LHCN-M2 (cell line): Measurements from ENCODE around the gene HOXC6. TPM values are rescaled to one million over a fixed set of nuclear protein-coding genes. Genes with fewer than 3 reads are reported as not detected.

Experiments
- DNase-seq: peaks from one replicate; pipeline ENCODE4 v3.0.0-alpha.2; 2012; ENCODE audit warnings: low read depth
- total RNA-seq: library from RNA; depleted of rRNA; stranded (reverse); fragments of >200 nt; gene quantifications from 2 replicates; pipeline ENCODE4 v1.2.3, GENCODE V29; 2014

Gene HOXC6
- total RNA-seq, 1 experiment from 2014 or later = 5.3 TPM

DNA sequence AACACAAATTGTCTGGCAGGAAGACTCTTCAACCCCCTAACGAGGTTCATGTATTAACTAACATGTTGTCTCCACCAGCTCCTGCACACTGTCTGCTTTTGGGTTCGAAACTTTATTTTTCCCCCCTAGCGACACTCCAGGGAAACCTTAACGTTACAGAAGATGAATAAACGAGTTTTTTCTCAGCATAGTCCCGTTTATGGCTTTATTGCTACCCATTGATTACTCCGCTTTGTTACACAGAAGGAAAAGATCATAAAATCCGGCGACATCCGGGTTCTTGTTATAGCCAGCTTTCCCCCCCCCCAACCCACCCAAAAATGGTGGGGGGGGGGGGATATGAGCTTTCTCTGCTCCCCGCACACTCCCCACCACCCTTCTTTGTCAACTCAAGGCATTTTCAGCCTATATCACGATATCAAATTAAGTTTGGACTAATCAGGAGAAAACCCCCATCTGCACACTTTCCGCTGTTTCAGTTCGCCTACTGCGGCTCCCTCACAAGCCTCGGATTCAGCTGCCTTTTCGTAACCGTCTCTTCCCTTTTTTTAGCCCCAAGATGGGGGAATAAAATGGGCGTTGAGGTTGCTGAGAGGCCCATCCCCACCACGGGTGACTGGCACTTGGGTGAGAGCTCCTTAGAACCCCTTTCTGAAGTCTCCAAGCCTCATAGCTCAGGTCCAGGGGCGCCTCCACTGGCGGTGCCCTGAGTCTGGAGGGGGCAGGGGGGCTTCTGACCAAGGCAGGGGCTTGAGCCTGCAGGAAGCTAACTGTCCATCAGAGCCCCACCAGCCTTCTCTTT lies 1.4 kb upstream of the HOXC6 start:
- DNase-seq = no peak

DNA sequence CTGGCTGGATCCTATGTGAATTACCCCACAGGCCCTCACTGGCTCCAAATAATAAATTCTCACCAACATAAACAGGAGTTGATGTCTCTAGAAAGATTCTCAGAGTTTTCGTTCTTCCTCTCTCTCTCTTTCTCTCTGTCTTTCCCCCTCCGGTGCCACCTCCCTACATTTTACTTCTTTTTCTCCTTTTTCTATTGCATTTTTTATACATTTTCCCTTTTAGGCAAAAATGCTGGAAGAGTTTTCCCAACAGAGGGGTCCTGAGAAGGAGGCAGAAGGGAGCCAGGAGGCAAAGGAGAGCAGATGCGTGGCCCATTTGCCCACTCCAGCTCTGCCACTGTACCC lies 826 bp upstream of the HOXC6 start:
- no peak for DNase-seq

DNA sequence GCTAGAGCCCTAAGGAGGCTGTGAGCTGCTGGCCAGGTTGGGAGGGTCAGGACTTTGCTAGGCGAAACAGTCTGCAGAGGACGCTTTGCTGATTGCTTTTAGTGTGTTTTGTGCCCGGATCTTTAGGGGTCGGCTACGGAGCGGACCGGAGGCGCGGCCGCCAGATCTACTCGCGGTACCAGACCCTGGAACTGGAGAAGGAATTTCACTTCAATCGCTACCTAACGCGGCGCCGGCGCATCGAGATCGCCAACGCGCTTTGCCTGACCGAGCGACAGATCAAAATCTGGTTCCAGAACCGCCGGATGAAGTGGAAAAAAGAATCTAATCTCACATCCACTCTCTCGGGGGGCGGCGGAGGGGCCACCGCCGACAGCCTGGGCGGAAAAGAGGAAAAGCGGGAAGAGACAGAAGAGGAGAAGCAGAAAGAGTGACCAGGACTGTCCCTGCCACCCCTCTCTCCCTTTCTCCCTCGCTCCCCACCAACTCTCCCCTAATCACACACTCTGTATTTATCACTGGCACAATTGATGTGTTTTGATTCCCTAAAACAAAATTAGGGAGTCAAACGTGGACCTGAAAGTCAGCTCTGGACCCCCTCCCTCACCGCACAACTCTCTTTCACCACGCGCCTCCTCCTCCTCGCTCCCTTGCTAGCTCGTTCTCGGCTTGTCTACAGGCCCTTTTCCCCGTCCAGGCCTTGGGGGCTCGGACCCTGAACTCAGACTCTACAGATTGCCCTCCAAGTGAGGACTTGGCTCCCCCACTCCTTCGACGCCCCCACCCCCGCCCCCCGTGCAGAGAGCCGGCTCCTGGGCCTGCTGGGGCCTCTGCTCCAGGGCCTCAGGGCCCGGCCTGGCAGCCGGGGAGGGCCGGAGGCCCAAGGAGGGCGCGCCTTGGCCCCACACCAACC lies 1.5 kb downstream of the HOXC6 start:
- no peak for DNase-seq

DNA sequence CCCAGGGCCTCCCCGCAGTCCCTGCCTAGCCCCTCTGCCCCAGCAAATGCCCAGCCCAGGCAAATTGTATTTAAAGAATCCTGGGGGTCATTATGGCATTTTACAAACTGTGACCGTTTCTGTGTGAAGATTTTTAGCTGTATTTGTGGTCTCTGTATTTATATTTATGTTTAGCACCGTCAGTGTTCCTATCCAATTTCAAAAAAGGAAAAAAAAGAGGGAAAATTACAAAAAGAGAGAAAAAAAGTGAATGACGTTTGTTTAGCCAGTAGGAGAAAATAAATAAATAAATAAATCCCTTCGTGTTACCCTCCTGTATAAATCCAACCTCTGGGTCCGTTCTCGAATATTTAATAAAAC lies 2.2 kb downstream of the HOXC6 start:
- no peak for DNase-seq

DNA sequence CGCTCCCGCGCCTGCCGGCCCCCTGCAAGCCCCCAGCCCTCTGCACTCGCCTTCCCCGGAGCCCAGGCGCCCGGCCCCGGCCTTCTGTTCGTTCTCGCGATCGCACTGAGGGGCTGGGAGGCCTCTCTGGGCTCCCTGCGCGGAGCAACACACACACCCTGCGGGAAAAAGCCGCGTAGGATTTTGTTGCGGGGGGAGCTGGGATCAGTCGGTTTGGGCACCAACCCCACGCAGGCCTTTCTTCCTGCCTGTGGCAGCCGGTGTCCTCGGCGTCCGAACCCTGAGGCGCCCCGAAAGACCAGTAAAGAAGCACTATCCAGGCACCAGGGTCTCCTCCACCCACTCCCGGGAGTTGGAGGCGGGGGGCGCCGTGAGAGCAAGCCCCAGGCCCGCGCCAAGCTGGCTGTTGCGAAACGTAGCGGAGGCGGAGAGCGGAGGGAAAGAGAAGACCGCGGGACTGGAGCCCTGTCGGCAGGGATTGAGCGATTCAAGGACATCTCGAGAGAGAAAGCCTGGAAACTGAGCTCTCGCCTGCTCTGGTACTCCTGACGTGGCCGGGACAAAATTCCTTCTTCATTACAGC lies 2.7 kb downstream of the HOXC6 start:
- no peak for DNase-seq

DNA sequence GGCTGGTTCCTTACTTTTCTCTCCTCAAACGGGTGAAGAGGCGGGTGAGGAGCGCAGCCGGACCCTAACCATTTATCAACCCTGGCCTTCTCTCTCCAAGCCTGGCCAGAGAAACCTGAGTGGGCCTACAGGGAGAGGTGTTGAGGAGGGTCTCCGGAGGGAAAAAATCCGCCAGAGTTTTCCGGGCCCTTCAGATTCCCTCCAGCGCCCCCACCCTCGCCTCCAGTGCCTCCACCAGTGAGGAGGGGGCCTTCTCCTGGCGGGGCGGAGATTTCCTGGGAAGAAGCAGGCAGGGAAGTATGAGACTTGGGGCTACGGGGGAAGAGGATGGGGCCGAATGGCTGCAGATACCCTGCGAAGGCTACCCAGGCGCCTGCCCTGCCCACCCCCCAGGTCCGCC lies 3.2 kb downstream of the HOXC6 start:
- DNase-seq = no peak

DNA sequence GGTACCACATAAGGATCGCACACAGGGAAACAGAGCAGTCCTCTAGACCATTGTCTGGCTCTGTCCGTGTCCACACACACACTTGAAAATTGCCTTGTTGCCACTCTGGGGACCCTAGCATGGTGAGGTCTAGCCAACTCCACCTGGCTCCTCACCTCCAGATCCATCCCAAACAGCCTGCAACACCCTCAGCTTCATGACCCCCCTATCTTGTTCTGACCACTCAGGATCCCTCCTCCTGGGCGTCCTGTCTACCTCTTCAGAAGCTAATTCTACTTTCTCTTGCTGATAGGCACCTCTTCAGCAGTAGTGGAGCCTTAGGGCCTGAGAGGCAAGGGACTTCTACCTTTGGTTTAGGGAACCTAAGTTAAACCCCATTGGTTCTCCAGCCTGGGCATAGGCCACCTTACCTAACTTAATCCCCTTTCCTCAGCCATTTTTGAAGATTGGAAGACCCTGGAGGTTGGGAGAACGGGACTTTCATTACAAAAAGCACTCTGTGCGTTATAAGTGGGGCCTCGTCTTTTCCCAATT lies 3.9 kb downstream of the HOXC6 start:
- DNase-seq = no peak

DNA sequence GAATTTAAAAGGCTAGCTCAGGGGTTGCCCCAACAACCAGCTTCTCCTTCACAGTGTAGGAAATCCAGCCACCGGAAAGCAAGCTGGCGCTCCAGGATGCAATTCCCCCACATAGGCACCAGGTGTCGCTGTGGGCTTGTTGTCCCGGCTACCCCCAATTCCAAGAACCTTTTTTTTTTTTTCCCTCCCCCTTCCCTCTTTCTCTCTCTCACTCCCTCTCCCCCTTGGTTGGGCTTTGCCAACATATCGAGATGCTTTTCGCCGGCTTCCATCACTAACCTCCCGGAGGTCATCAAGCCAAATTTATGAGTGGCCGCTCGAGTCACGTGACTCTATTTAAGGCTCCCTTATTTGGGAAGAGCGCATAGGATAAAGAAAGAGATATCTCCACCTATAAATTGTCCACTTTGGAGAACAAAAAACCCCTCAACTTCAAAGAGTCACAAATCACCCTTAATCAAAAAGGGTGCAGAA lies 4.4 kb downstream of the HOXC6 start, which contains the start of gene HOXC5:
Gene HOXC5, plus strand, starts transcription at position 424 of the 474 bp plus-strand sequence. CDS start 73 bp downstream, outside the sequence.
- DNase-seq = peak; percentile 91

DNA sequence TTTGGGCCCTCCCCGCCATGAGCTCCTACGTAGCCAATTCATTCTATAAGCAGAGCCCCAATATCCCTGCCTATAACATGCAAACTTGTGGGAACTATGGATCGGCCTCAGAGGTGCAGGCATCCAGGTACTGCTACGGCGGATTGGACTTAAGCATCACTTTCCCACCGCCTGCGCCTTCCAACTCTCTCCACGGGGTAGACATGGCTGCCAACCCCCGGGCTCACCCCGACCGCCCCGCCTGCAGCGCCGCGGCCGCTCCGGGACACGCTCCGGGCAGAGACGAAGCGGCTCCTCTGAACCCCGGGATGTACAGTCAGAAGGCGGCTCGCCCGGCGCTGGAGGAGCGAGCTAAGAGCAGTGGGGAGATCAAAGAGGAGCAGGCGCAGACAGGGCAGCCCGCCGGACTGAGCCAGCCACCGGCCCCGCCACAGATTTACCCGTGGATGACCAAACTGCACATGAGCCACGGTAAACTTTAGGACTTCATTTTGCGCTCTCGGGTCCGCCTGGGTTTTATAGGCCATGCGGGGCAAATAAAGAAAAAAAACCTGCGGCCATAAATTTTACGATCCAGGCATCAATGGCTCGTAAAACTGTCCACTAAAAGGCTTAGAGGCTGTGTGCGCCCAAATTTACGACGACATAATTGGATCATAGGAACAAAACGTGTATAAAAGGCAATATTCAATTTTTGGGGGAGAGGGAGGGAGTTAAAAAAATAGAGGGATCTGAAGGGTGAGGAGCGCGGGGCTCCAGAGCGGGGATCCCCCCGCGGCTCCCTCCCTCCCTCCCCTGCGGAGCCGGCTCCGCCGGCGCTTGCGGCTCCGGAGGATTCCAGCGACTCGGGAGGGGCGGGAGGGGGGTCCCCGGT lies 5.1 kb downstream of the HOXC6 start:
- peak; percentile 63 for DNase-seq

DNA sequence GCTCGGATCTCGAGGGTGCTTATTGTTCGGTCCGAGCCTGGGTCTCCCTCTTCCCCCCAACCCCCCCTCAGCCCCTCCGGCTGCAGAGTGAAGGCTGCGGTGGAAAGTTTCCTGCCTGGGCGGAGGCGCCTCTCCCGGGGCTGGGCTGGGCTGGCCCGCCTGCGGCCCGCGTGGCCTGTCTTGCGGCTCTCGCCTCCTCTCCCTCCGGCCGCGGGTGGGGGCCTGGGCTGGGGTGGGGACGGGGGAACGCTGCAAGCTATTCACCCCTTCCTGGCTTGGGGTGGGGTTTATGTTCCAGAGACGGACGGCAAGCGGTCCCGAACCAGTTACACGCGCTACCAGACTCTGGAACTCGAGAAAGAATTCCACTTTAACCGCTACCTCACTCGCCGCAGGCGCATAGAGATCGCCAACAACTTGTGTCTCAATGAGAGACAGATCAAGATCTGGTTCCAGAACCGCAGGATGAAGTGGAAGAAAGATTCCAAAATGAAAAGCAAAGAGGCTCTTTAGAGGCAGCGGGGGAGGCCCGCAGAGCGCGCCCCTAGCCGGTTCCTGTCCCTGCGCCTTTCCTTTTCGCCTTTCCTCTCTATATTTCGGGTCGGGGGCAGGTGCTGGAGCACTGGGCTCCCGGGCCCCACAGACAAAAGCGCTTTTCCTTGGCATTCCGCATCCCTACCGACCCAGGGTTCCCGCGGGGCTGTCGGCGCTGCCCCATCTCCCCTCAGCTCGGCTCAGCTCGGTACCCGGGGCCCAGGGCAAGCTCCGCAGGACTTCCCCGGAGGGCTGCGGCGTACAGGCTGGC lies 5.9 kb downstream of the HOXC6 start:
- DNase-seq = no peak

DNA sequence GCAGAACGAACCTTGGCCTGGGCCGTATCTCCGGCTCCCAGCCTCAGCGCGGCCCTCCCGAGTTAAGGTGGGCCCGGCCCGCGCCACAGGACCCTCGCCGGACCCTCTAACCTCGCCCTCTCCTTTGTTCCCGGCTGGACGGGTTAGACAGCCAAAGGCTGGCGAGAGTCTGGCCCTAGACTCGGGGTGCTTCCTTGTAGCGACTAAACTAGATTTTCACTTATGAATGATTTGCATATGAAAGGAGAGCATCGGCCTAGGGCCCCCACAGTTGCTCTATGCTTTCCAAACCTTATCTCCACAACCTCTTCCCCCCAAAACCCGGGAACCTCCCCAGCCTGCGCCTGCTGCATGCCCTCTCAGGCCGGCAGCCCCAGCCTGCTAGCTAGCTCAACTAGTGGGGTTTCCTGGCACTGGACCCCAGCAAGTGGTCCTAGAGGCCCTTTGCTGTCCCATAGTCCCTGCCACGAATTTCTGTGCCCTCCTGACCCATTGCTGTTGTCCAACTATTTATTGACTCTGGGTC lies 6.6 kb downstream of the HOXC6 start:
- no peak for DNase-seq

DNA sequence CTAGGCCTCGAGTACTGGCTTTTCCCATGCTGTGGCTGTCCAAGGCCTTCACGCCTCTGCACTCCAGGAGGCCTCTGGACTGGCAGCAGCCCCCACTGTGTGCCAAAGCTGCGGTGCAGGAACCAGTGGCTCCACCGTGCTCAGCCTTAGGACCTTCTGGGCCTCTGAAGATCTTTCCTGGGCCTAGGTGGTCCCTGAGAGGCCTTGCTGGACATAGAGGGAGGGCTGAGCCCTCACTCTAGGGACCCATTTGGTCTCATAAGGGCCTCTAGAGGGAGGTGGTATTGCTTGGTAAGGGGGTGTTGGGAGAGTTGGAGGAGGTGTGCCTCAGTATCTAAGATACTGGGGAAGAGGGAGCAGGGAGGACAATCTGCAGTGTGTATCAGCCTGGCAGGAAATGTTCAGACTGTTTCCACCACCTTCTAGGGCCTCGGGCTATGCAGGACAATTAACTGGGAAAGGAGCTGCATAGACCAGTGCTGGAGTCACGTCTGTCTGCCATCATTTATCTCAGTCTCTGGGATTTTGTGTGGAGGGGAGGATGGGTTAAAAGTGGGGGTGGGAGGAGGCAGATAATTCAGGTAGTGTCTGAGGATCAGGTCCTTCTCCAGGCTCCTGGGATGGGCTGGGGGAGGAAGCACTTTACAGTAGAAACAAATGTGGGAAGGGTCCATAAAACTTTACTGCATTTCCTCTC lies 7.5 kb downstream of the HOXC6 start:
- no peak for DNase-seq

DNA sequence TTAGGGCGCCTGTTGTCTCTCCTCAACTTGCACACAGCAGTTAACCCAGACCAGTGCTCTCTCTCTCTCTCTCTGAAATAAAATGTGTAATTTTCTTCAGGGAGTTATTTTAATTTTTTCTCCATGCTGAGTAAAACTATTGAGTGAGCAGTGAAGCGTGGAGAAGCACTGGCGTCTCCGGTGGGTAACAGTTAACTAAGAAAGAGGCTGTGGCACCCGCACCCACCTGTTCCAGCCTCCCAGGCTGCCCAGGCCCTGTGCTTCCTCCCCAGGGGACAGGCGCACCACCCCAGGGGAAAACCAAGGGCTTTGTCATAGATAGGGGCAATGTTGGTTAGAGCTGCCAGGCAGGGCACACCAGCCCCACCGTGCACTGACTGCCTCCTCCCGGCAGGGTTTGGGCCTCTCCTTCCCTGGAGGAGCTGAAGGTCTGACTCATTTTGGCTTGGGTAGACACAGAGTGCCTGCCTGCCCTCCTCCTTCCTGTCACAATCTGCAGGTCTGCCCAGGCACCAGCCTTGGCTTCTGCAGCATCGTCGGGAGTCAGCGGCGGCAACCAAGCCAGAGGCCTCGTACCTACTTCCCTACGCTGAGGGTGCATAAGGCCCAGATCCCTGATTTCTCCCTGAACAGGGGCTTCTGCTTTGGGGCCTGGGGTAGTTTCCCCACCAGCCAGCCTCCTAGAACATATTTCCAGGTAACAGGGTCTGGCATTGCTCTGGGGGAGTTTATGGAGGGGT lies 8.6 kb downstream of the HOXC6 start:
- peak; percentile 72 for DNase-seq

DNA sequence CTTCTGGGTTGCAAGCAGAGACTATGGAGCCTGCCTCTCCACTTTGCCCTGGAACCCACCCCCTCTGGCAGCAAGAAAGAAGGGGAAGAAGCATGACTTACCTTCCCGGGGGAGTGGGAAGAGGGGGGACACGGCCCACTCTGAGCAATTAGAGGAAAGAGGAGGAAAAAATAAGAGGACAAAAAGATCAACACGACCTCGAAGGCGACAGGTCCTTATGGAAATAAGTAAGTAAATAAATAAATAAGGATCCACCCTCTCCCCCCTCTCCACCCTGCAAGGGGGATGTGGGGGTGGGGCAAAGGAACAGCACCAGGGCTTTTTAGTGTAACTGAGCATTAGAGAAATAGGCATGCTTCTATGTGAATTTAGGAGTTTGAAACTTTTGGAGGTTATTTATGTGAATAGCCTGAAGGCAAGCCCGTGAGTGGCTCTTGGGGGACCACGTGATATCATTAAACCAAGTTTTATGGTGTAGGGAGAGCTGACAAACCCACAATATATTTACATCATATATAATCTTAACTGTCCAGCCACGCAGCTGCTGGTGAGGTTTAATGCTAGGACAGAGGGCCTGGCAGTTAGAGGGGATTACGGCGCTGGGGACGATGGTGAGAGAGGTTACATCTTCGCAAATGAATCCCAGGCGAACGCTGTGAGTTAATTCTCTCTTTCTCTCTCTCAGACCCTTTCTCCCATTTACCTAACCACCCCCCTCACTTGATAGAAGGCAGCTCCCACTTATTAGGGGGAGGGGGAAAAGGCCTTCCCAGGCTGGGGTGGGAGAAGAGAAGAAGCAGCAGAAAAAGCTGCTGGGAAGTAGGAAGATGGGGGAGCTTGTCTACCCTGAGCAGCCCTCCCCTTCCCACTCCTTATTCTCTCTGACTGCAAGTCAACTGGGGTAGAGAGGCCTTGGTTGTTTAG lies 9.4 kb downstream of the HOXC6 start:
- DNase-seq = no peak

DNA sequence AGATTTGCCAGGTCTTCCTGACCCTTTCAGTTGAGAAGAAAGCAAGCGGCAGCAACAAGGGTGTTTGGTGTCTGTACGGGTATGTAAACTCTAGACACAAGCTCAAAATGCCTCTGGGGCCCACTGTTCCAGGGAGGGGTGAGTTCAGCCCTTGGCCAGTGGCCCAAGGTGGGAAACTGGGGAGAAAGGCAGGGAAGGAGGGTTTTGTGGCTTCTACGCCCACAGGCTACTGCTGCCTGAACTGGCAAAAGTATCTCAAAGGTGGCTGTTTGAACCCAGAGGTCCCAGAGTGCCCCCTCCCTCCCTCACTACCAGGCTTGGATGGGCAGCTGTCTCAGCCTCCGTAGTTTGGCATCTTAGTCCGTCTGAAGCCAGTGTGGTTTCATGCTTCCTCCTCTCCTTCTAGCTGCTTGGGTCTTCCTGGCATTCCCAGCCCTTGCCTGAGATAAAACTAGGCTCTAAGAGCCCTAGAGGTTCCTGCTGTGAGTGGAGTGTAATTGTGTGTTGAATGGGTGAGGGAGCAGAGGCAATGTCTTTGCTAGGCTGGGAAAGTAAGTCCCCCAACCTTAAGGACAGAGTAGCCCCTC lies 10.1 kb downstream of the HOXC6 start:
- no peak for DNase-seq

DNA sequence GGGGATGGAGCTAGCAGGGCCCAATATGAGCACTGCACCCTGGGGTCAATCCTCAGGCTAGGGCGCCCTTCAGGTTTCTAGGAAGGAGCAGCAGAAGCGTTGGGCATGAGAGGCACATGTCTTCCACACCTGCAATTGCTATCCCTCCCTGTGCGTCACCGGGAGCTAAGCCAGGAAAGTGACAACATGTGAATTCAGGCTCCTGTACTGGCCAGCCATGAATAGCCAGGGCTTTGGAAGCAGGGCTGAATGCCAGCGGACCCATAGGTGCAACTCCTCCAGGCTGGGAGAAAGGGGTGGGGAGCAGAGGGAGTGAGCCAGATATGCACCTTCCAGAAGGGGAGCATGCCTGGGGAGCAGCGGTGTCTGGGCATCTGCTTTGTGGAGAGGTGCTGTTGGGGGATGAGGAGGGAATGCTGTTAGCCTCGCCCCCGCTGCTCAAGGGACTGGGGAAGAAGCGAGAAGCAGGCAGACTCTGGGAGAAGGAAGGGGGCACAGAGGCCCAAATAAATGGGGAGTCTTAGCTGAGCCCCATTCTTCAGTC lies 10.7 kb downstream of the HOXC6 start:
- DNase-seq = no peak
